HG02970 (cell line): ENCODE measurements around the gene DGKZ.
"Not testable (repeated sequence)": the region's sequence is repeated elsewhere in the genome, so short reads cannot be mapped to it uniquely, and the experiment has no call there.

Source experiments
- ATAC-seq: cut with Tn5 transposase; IDR thresholded peaks from one replicate; pipeline ENCODE4 v1.9.1; 2021; ENCODE audit warnings: mild to moderate bottlenecking, moderate library complexity, moderate number of reproducible peaks; ENCODE audit not compliant: unreplicated experiment, low FRiP score

Gene DGKZ

GRCh38 chr11:46346886-46347636 lies at the start of gene DGKZ:
TSS of gene DGKZ (plus strand) at chr11:46347463. CDS start at chr11:46347660, 197 bp downstream.
- ATAC-seq = peak; percentile 79

GRCh38 chr11:46298699-46299433 lies 48.4 kb upstream of the DGKZ start:
- no peak for ATAC-seq

- ATAC-seq = no peak
These were observed 47.8 kb upstream of the DGKZ start for GRCh38 chr11:46299451-46299961.

DNA sequence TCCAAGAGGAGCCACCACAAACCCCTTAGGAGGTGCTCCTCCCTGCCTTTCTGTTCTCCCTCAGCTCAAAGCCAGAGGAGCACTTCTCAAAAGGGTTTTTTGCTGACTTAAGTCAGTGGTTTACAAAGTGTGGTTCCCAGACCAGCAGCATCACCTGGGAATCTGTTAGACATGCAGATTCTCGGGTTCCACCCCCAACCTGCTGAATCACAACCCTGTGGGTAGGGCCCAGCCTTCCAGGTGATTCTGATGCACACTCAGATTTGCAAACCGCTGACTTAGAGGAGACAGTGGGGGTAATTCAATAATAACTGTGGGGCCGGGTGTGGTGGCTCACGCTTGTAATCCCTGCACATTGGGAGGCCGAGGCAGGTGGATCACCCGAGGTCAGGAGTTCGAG lies 47.0 kb upstream of the DGKZ start:
- no peak for ATAC-seq

DNA sequence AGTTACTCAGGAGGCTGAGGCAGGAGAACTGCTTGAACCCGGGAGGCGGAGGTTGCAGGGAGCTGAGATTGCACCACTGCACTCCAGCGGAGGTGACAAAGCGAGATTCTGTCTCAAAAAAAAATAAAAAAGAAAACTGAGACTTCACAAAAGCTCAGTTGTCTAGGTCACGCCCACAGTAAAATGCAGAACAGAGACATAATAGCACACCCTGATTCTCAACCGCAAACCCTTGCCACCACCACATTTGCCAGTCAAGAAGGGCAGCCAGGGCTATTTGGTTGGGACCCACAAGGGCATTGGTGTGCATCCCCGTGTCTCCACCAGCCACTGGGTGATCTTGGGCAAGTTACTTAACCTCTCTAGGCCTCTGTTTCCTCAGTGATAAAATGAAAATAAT lies 44.4 kb upstream of the DGKZ start:
- no peak for ATAC-seq

DNA sequence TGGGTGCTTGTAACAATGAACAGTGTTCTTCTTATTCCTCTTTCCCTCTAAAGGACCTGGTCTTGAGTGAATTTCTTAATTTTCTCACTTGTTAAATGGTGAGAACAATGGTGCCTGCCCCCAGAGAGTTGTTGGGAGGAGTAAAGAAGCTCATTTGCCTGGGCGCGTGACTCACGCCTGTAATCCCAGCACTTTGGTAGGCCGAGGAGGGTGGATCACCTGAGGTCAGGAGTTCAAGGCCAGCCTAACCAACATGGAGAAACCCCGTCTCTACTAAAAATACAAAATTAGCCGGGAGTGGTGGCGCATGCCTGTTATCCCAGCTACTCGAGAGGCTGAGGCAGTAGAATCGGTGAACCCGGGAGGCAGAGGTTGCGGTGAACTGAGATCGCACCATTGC lies 43.2 kb upstream of the DGKZ start:
- ATAC-seq = not testable (repeated sequence)

GRCh38 chr11:46304605-46305179 lies 42.6 kb upstream of the DGKZ start:
- no peak for ATAC-seq

- ATAC-seq = no peak
These were observed 42.0 kb upstream of the DGKZ start for GRCh38 chr11:46305295-46305694.

DNA sequence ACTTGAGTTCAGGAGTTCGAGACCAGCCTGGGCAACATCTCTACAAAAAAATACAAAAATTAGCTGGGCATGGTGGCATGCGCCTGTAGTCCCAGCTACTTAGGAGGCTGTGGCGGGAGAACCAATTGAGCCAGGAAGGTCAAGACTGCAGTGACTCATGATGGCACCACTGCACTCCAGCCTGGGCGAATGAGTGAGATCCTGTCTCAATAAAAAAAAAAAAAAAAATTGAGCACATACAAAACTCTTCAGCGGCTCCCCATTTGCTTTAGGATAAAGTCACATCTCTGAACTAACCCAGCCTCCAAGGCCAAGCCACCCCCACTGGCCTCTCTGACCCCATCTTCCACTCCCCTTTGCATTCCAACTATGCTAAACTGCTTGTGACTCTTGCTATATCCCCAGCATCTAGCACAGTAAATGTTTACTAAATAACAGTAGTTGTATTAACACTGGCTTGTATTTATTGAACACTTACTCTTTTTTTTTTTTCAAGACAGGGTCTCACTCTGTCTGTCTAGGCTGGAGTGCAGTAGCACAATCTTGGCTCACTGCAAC lies 40.9 kb upstream of the DGKZ start:
- no peak for ATAC-seq

DNA sequence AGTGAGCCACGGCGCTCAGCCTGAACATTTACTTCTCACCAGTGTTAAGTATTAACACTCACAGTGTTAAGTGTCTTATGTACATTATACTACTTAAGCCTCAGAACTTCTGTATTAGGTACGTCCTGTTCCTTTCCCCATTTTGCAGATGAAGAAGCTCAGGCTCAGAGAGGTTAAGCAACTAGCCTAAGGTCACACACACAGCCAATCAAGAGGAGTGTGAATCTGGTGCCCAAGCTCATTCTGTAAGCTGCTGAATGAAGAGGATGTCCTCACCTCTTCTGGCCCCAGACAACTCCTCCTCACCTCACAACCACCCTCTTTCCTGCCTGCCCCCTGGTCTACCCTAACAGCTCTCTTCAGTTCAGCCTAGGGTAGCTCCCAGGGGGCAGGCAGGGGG lies 39.9 kb upstream of the DGKZ start:
- no peak for ATAC-seq

GRCh38 chr11:46307785-46308341 lies 39.4 kb upstream of the DGKZ start:
- no peak for ATAC-seq

GRCh38 chr11:46308631-46309419 lies 38.4 kb upstream of the DGKZ start:
- ATAC-seq = no peak

DNA sequence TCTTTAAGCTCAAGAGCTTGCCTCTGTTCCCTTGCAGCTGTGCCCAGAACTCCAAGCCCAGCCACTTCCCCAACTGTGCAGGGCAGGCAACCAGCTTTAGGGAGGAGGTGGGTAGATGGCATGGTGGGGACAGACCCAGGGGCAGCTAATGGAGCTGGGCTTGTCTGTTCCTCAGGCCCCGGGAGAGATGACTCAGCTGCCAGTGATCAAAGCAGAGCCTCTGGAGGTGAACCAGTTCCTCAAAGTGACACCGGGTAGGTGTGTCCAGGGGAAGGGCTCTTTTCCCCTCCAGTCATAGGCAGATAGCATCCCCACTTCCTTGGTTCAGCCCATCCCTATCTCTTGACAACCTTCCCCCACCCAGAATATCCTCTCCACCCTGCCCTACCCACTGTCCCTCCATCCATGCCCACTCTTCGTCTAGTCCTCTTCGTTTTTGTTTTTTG lies 37.4 kb upstream of the DGKZ start:
- ATAC-seq = no peak

DNA sequence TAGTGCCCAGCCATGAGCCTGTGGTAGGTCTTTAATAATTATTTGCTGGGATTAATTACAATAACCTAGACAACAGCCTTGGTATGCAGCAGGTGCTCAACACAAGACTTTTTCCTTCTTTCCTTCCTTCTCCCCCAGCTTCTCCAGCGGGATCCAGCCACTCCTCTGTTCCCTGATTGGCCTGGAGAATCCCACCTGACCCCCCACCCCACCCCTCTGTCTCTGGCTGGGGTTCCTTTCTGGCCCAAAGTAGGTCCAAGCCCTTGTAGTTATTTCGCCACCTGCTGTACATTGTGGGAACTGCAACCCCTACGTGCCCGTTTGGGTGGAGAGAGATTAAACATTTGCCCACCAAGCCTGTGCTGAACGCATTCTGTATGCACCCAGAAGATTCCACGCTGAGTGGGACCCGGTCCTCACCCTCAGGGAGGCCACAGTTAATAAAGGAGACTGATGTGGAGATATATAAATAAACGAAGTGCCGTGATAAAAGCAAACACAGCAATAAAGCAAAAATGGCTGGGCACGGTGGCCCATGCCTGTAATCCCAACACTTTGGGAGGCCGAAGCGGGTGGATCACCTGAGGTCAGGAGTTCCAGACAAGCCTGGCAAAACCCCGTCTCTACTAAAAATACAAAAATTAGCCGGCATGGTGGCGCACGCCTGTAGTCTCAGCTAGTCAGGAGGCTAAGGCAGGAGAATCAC lies 32.1 kb upstream of the DGKZ start:
- no peak for ATAC-seq

DNA sequence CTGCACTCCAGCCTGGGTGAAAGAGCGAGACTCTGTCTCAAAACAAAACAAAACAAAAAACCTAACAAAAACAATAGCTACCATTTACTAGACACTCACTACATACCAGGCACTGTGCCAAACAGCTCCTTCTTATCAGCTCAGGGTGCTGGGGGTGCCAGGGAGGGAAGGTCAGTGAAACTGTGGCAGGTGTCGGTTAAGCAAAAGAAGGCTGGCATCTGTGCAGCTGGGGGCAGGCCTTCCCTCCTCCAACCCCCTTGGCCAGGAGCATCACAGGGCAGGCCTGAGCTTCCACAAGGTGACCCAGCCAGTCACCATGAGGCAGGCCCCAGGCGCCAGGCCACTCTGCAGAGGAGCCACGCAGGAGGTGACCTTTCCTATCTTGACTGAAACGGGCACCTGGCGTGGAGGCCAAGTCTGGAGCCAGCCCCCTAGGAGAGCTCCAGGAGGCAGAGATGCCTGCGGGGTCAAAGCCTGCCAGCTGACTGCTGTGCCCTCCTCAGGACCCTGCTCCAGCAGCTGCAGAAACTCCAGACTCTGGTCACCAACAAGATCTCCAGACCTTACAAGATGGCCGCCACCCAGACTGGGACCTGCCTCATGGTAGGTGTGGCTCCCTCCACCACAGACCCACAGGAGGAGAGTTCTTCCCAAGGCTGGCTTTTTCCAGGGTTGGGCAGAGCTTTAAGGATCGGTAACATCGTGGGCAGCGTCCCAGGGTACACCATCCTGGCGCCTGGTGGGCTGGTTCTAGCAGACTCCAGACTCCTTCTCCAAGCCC lies 31.3 kb upstream of the DGKZ start:
- no peak for ATAC-seq

- no peak for ATAC-seq
These were observed 28.2 kb upstream of the DGKZ start for GRCh38 chr11:46319074-46319453.

DNA sequence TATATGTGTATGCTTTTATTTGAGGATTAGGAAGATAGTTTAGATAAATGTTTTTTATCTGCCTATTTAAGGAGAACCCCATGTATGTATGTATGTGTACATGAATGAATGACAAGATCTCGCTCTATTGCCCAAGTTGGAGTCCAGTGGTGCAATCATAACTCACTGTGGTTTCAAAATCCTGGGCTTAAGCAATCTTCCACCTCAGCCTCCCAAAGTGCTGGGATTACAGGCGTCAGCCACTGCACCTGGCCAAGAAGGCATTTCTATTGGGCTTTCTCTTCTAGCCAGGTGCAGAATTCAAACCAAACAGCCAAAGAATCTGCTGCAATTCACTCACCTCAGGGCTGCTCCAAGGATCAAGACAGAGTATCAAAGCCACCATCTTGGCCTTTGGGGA lies 25.5 kb upstream of the DGKZ start:
- ATAC-seq = no peak

GRCh38 chr11:46322759-46323158 lies 24.5 kb upstream of the DGKZ start:
- ATAC-seq = no peak
